ENCODE data around the gene PAM. TPM values are rescaled to one million over a fixed set of nuclear protein-coding genes. Genes with fewer than 3 reads are reported as not detected.

PAM gene
- total and polyA plus RNA-seq, 12 donors, result 234 to 580 (median 397) TPM

DNA sequence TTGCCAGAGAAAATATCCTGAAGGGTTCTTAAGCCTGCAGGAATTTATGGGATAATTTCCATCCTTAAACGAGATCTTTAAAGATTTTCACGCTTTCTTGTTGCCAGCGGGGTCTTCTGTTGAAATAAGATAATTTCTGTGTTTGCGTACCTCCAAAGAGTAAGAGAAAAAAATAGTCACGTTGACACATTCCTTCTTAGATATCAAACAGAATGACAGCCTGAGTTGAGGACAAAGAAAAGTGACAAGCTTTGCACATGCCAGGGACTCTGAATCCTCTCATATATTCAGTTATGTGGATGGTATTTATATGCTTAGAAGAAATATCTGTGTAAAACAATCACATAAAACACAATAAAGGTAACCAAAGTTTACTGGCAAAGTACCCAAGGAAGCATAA is 21.6 kb upstream of the PAM start:
- no peaks in the 10 kb centered on the region for H3K27me3 ChIP-seq
- H3K36me3 ChIP-seq (replicated peaks in 1 of 2), result no peaks in the 10 kb centered on the region
- H3K9me3 ChIP-seq (replicated peaks in 1 of 3), result no peaks in the 10 kb centered on the region
- H3K4me1 ChIP-seq (replicated peaks in 1 of 2), result no peaks in the 10 kb centered on the region
- 79 to 88% (median 80%) methylated on average over 5 of the region's 5 CpGs for WGBS, 4 donors
- TF ChIP-seq, protein P1, sequence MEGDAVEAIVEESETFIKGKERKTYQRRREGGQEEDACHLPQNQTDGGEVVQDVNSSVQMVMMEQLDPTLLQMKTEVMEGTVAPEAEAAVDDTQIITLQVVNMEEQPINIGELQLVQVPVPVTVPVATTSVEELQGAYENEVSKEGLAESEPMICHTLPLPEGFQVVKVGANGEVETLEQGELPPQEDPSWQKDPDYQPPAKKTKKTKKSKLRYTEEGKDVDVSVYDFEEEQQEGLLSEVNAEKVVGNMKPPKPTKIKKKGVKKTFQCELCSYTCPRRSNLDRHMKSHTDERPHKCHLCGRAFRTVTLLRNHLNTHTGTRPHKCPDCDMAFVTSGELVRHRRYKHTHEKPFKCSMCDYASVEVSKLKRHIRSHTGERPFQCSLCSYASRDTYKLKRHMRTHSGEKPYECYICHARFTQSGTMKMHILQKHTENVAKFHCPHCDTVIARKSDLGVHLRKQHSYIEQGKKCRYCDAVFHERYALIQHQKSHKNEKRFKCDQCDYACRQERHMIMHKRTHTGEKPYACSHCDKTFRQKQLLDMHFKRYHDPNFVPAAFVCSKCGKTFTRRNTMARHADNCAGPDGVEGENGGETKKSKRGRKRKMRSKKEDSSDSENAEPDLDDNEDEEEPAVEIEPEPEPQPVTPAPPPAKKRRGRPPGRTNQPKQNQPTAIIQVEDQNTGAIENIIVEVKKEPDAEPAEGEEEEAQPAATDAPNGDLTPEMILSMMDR (IDR thresholded peaks at IDR 0.05), result no peak
- TF ChIP-seq POLR2A (IDR thresholded peaks at IDR 0.05), result no peak
- no peak overlapping the region for H3K27ac ChIP-seq
- intact Hi-C loops (cut with DNase I), result no loop called here
- H3K4me3 ChIP-seq, result no peak overlapping the region
- DNase-seq, result no peak

- H3K4me3 ChIP-seq, result no peak overlapping the region
- H3K4me1 ChIP-seq (replicated peaks in 1 of 2), result no peaks in the 10 kb centered on the region
- no peaks in the 10 kb centered on the region for H3K36me3 ChIP-seq (replicated peaks in 1 of 2)
- H3K9me3 ChIP-seq (replicated peaks in 1 of 3), result no peaks in the 10 kb centered on the region
- H3K27me3 ChIP-seq, result no peaks in the 10 kb centered on the region
- WGBS, 4 donors, result 62 to 82% (median 71%) methylated on average over 1 of the region's 1 CpG
- intact Hi-C loops (cut with DNase I), result no loop called here
- no peak overlapping the region for H3K27ac ChIP-seq
- TF ChIP-seq POLR2A (IDR thresholded peaks at IDR 0.05), result no peak
- DNase-seq, result no peak
These were observed 17.9 kb upstream of the PAM start for GRCh38 chr5:102737161-102737560.

GRCh38 chr5:102737805-102738469 is 17.2 kb upstream of the PAM start:
- no peak for TF ChIP-seq POLR2A (IDR thresholded peaks at IDR 0.05)
- TF ChIP-seq, protein P1 (IDR thresholded peaks at IDR 0.05), result no peak
- 64 to 80% (median 71%) methylated on average over 7 of the region's 7 CpGs for WGBS, 4 donors

GRCh38 chr5:102740515-102740914 is 14.6 kb upstream of the PAM start:
- no peak for DNase-seq
- intact Hi-C loops (cut with DNase I), result no loop called here
- H3K9me3 ChIP-seq (replicated peaks in 1 of 3), result no peaks in the 10 kb centered on the region
- no peaks in the 10 kb centered on the region for H3K36me3 ChIP-seq (replicated peaks in 1 of 2)
- 42 to 74% (median 66%) methylated on average over 2 of the region's 2 CpGs for WGBS, 4 donors
- no peaks in the 10 kb centered on the region for H3K27me3 ChIP-seq
- no peaks in the 10 kb centered on the region for H3K4me1 ChIP-seq (replicated peaks in 1 of 2)
- no peak overlapping the region for H3K4me3 ChIP-seq
- TF ChIP-seq POLR2A (IDR thresholded peaks at IDR 0.05), result no peak
- TF ChIP-seq, protein P1 (IDR thresholded peaks at IDR 0.05), result no peak
- no peak overlapping the region for H3K27ac ChIP-seq

More at GRCh38 chr5:102737805-102738469, 17.2 kb upstream of the PAM start:
- Histone ChIP-seq H3K9me3 (replicated peaks in 1 of 3) (no peaks in the 10 kb centered on the region), H3K4me3 (no peak overlapping the region), H3K36me3 (replicated peaks in 1 of 2) (no peaks in the 10 kb centered on the region), H3K4me1 (replicated peaks in 1 of 2) (no peaks in the 10 kb centered on the region), H3K27me3 (no peaks in the 10 kb centered on the region), H3K27ac (no peak overlapping the region)
- intact Hi-C loops (cut with DNase I), result no loop called here
- no peak for DNase-seq

DNA sequence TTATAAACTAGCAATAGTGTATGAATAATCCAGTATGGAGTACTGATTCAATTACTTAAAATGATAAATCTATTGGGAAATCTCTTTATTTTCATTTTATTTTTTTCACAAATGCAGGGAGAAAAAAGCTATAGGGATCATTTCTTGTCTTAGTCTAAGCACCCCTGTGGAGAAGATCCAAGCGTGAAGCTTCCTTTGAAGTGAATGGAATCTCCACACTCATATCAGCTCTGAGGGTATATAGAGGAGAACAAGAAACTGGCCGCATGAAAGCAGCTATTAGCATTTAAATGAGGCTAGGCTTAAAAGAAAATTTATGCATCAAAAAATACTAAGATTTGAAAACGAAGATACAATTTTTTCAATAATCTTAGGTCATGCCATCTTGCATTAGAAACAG is 12.9 kb upstream of the PAM start:
- no peak overlapping the region for H3K4me3 ChIP-seq
- TF ChIP-seq, protein P1 (IDR thresholded peaks at IDR 0.05), result no peak
- no peak for TF ChIP-seq POLR2A (IDR thresholded peaks at IDR 0.05)
- H3K9me3 ChIP-seq (replicated peaks in 1 of 3), result no peaks in the 10 kb centered on the region
- H3K36me3 ChIP-seq (replicated peaks in 1 of 2), result no peaks in the 10 kb centered on the region
- H3K27ac ChIP-seq, result no peak overlapping the region
- H3K4me1 ChIP-seq (replicated peaks in 1 of 2), result no peaks in the 10 kb centered on the region
- DNase-seq, result no peak
- H3K27me3 ChIP-seq, result no peaks in the 10 kb centered on the region
- 77 to 84% (median 83%) methylated on average over 3 of the region's 3 CpGs for WGBS, 4 donors
- intact Hi-C loops (cut with DNase I), result no loop called here
